NCI-H510A treated with DMSO at 0.1 percent for 48 hours (cell line): Measurements from ENCODE around the gene SGK1.
"Not testable (repeated sequence)": the region's sequence is repeated elsewhere in the genome, so short reads cannot be mapped to it uniquely, and the experiment has no call there.

ENCODE experiments used
- DNase-seq: peaks from one replicate; lab custom pipeline; 2025; lab: John Stamatoyannopoulos, UW

The SGK1 gene

DNA sequence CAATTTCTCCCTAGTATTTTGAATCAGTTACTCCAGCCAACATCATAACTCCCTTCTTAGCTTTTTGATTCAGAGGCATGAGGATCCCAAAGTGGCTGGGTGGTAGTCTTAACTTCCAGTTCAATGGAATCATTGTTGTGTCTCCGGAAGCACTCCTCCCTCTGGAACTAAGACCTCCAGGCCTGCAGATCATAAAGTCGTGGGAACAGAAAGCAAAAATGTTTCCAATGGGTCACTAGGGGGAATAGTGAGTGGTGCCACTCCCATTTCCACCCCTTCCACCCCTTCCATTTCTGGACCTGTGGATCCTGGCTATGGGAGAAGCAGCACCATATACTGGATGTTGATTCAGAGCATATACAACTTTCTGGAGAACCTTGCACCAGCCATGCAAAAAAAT is 130.8 kb downstream of the SGK1 start:
- DNase-seq = no peak

- no peak for DNase-seq
Measured at GRCh38 chr6:134186355-134186754, 131.6 kb downstream of the SGK1 start.

- no peak for DNase-seq
Measured at GRCh38 chr6:134185277-134185676, 132.6 kb downstream of the SGK1 start.

GRCh38 chr6:134183844-134184243 is 134.1 kb downstream of the SGK1 start:
- DNase-seq = no peak

GRCh38 chr6:134182528-134182927 is 135.4 kb downstream of the SGK1 start:
- peak; percentile 16 for DNase-seq

GRCh38 chr6:134181726-134182125 is 136.2 kb downstream of the SGK1 start:
- peak; percentile 41 for DNase-seq

DNA sequence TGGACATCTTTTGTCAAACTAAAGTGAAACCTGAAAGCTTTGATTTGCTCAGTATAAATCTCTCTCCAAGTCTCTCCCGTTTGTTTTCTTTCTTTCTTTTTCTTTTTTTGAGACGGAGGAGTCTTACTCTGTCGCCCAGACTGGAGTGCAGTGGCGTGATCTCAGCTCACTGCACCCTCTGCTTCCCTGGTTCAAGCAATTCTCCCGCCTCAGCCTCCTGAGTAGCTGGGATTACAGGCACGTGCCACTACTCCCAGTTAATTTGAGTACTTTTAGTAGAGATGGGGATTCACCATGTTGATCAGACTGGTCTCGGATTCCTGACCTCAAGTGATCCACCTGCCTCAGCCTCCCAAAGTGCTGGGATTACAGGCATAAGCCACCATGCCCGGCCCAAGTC is 136.7 kb downstream of the SGK1 start:
- not testable (repeated sequence) for DNase-seq

GRCh38 chr6:134180540-134180939 is 137.4 kb downstream of the SGK1 start:
- not testable (repeated sequence) for DNase-seq

GRCh38 chr6:134178161-134179044 is 139.5 kb downstream of the SGK1 start:
- peak; percentile 49 for DNase-seq

DNA sequence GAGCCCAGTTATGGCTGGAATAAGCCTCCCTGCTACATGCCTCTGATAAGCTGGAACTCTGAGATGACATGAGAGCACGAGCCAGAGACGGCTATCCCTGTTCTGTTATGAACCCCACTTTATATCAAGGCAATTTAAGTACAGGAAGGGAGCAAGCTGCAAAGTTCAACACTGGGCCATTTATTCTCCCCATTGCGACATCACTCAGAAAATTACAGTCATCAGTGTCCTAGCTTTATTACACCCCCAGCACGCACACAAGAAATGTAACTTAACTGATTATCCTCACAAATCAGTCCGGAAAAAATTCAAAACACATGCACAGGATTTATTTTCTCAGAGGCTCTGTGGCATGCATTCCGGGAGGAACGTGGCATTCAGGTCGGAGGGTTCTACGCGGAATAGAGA is 140.2 kb downstream of the SGK1 start:
- DNase-seq = no peak

DNA sequence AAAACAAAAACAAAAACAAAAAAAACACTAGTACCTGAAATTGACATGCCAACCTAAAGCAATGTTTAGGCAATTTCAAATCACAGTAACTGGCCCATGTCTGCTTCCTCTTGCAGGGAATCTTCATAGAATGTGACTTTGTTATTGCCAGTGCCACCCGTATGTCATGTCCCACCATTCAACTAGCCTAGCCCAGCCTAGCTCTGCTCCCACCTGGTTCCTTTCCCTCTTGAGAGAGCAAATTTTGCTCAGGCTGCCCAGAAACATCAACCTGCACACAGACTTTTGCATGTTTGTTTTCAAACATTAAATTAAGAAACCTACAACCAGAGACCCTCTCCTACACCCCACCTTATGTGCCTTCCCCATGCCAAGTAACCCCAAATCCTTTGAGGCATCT is 140.7 kb downstream of the SGK1 start:
- DNase-seq = no peak

GRCh38 chr6:134176264-134176975 is 141.5 kb downstream of the SGK1 start:
- DNase-seq = no peak

DNA sequence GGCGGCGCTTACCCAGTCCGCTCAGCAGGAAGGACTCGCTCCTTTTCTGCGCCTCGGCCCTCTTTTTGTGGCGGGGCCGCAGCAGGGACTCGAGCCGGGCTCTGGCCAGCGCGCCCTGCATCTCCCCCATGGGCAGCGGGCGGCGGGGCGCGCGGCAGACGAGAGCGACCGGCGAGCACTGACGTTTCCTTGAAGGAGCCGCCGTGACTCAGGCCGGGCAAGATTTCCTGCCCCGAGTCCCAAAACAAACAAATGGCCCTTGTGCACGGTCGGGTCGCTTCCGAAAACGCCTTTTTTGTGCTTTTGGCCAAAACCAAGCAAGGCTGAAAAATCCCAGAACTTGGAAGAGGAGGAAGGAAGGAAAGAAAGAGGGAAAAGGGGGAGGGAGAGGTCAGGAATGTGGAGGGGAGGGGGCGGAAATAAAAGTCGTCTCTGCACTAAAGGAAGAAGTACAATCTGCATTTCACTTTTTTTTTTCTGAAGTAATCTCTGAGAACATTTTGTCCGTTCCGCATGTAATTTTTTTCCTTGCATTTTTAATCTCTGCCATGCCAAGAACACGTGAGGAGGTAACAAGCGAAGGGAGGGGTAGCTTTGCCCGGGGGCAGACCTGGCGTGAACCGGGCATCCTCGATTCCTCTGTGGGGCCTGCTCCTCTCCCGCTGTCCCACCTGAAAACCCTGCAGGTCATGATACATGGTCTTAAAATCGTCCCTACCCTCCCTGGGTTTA is 142.2 kb downstream of the SGK1 start:
- DNase-seq = no peak

DNA sequence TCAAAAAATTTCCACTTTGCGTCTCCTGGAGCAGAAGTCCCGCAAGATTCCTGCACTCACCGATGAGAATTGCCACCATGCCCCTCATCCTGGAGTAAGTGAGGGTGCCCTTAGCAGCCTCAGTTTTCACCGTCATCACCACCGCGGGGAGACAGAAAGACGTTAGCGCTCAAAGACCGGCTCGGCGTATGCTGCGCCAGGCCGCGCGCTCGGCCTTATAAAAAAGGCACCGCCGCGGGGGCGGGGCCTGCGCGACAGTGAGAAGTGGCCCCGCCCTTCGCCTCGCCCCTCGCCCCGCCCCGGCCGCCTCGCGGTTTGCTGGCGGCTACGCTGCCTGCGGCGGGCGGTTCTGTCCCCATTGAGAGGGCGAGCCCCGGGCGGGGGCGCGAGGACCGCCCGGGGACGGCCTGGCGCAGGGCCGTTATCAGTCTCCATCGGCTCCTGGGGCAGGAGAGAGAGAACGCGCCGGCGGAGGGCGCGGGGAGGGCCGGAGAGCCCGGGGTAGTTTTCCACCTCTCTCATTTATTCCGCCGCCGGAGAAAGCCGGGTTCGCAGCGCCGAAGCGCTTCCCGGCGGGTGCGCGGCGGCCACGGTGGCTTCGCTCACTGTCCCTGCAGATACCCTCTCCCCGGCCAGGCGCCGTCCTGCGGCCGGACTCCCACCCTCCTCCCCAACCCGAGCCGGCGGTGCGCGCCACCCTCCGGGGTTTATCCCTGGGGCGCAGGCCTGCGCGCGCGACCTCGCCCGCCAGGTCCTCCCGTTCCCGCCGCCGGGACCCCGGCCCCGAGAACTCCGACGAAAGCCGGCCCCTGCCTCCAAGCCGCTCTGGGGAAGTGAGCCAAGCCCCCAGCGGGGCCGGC is 143.0 kb downstream of the SGK1 start:
- DNase-seq = peak; percentile 68

GRCh38 chr6:134173936-134174671 is 143.8 kb downstream of the SGK1 start:
- peak; percentile 62 for DNase-seq

GRCh38 chr6:134173366-134173725 is 144.6 kb downstream of the SGK1 start:
- no peak for DNase-seq

DNA sequence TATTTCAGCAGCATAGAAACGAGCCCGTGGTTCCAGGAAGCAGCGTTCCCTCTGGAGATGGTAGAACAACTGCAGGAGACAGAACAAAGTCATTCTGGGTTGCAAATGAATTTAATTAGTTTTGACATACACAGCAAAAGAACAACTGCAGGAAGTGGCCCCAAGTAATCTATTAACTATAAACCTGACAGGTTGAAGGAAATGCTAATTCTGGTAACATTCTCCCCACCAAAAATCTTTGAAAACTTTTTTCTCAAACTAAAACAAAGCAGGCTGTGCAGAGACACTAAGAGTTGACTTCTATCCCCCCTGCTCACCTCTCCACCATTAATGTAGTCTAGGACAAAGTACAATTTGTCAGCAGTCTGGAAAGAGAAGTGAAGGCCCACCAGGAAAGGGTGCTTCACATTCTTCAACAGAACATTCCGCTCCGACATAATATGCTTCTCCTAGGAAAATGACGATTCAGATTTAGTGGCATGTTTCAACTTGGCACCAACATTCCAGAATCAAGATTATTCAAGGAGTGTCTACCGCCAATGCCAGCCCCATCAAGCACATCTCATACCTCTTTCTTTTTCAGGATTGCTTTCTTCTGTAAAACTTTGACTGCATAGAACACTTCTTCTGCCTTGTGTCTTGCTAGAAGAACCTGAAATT is 145.1 kb downstream of the SGK1 start:
- no peak for DNase-seq

- no peak for DNase-seq
Measured at GRCh38 chr6:134172020-134172705, 145.7 kb downstream of the SGK1 start.

GRCh38 chr6:134171517-134171916 is 146.4 kb downstream of the SGK1 start:
- no peak for DNase-seq

GRCh38 chr6:134170844-134171243 is 147.1 kb downstream of the SGK1 start:
- no peak for DNase-seq
